Right forelimb (tissue), 1 donor: ENCODE data around the gene MSL1.
"Not testable (repeated sequence)": the region's sequence is repeated elsewhere in the genome, so short reads cannot be mapped to it uniquely, and the experiment has no call there.

Source experiments
- DNase-seq: peaks from one replicate; pipeline ENCODE4 v3.0.0-alpha.2; 2018

MSL1 gene

DNA sequence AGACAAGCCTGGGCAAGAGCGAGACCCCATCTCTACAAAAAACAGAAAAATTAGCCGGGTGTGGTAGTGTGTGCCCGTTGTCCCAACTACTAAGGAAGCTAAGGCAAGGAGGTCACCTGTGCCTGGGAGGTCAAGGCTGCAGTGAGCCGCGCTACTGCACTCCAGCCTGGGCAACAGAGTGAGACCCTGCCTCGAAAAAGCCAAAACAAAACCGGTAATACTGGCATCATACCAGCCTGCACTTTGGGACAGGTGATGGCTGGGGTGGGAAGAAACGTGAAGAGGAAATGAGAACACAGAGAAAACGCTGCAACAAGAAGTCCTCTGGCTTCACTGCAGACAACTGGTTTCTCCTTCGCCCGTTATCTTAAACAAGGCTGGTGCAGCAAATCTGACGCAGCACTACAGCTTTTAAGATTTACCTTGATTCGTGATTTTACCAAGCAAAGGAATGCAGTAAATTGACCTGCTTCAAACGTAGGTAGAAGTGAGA, 17.8 kb downstream of the MSL1 start:
- no peak for DNase-seq

DNA sequence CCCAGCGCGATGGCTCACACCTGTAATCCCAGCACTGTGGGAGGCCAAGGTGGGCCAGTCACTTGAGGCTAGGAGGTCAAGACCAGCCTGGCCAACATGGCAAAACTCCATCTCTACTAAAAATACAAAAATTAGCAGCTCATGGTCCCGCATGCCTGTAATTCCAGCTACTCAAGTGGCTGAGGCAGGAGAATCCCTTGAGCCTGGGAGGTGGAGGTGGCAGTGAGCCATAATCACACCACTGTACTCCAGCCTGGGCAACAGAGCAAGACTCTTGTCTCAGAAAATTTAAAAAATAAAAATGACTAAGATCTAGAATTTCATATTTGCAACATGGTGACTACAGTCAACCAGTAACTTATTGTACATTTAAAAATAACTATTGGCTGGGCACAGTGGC, 21.4 kb downstream of the MSL1 start:
- not testable (repeated sequence) for DNase-seq

DNA sequence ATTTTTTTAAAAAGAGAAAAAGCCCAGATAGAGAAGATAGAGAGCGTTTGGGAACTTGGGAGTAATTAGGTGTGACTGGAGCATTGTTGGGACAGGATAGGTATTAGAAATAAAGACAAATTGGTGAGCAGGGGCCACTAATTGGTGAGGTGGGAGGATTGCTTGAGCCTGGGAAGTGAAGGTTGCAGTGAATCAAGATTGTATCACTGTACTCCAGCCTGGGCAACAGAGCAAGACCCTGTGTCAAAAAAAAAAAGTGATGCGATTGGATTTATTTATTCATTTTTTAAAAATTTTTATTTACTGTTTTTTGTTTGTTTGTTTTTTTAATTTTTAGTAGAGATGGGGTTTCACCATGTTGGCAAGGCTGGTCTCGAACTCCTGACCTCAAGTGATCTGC, 23.7 kb downstream of the MSL1 start:
- DNase-seq = no peak

DNA sequence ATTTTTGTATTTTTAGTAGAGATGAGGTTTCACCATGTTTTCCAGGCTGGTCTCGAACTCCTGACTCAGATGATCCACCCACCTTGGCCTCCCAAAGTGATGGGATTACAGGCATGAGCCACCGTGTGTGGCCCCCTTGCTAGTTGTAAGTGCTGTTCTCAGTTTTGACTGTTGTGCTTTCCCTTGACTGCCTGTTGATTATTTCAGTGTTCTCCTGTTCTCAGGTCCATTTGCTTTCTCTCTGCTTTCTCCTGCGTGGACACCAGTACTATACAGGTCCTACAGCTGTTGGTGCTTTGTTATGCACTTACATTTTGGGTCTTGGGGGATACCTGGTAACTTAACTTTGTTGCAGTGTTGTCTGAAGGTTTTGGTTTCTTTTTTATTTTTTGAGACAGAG, 26.8 kb downstream of the MSL1 start:
- no peak for DNase-seq

DNA sequence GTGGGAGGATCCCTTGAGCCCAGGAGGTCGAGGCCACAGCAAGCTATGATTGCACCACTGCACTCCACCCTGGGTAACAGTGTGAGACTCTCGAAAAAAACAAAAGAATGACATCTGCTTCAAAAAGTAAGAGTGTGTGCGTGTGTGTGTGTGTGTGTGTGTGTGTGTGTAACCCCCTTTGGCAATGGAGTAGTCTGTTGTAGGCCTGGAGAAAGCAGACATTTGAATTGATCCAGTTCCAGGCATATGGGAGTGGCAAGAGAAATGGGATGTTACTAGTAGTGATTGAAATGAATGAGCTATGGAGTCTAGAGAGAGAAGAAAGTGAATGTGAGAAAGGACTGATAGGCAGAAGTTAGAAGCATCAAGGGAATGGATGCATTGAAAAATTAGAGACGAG, 28.5 kb downstream of the MSL1 start:
- no peak for DNase-seq

DNA sequence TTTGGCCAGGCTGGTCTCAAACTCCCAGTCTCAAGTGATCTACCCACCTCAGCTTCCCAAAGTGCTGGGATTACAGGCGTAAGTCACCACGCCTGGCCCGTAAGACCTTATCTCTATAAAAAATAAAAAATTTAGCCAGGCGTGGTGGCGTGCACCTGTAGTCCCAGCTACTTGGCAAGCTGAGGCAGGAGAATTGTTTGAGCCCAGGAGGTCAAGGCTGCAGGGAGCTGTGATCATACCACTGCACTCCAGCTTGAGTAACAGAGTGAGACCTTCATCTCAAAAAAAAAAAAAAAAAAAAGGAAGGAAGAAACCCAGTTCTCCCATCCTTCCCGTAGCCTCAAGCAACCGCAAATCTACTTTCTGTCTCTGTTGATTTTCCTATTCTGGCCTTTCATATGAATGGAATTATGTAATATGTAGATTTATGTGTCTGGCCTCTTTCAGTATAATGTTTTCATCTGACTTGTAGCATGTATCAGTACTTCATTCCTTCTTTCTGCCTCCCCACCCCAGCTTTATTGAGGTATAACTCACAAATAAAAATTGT, 29.7 kb downstream of the MSL1 start:
- DNase-seq = no peak

DNA sequence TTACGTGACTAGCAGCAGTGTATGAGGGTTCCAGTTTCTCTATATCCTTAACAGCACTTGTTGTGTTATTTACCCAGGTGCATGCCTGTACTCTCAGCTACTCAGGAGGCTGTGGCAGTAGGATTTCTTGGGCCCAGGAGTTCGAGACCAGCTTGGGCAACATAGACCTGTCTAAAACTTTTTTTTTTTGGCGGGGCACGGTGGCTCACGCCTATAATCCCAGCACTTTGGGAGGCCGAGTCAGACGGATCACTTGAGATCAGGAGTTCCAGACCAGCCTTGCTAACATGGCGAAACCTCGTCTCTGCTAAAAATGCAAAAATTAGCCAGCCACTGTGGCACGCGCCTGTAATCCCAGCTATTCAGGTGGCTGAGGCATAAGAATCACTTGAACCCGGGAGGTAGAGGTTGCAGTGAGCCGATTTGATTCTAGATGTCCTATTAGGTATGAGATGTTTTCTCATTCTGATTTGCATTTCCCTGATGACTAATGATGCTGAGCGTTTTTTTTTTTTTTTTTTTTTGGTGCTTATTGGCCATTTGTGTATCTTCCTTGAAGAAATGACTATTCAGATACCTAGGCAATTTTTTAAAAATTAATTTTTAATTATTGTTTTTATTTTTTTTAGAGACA, 31.9 kb downstream of the MSL1 start:
- no peak for DNase-seq

DNA sequence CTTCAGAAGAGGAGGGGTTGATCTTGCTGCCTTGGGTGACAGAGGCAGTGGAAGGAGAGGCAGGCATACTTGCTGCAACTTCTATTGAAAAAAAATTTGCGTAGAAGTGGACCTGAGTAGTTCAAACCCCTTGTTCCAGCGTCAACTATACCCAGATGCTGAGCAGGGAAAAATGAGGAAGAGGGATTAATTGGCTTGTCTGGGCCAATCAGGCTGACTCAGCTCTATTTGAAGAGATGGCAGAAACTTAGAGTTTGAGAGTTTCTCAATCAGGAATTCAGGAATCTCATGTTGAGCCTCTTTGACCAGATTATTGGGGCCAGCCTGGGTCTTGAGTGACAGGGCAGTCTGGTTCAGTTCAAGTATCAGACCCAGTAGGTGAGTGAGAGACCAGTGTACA, 36.2 kb downstream of the MSL1 start:
- DNase-seq = no peak

DNA sequence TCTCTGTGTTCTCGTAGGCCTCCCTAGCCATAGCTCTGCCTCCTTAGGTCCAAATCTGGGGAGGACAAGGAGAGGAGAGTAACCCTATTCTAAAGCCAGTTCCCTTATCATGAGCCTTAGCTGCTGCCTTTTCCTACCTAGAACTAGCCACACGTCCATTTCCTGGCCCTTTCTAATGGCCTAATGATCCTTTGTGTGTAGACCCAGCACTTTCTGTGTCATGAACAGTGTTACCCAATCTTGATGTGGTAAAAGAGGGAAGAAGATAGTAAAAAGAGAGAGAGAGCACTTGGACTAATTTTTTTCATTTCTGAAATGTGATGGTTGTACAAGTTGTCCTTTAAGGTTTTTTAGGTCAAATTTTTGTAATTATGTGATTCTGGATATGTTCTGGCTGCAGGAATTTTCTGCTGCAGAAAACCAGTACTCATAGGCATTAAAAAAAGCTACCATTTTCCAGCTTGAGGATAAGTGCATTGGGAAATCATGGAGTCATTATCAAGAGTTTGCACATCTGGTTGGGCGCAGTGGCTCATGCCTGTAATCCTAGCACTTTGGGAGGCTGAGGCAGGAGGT, 36.8 kb downstream of the MSL1 start:
- DNase-seq = no peak

DNA sequence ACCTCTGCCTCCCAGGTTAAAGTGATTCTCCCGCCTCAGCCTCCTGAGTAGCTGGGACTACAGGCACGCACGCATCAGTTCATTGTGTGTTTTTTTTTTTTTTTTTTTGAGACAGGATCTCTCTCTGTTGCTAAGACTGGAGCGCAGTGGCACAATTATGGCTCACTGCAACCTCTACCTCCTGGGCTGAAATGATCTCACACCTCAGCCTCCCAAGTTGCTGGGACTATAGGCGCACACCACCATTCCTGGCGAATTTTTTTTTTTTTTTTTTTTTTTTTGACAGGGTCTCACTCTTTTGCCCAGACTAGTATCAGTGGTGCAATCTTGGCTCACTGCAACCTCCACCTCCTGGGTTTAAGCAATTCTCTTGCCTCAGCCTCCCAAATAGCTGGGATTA, 37.7 kb downstream of the MSL1 start:
- DNase-seq = no peak

DNA sequence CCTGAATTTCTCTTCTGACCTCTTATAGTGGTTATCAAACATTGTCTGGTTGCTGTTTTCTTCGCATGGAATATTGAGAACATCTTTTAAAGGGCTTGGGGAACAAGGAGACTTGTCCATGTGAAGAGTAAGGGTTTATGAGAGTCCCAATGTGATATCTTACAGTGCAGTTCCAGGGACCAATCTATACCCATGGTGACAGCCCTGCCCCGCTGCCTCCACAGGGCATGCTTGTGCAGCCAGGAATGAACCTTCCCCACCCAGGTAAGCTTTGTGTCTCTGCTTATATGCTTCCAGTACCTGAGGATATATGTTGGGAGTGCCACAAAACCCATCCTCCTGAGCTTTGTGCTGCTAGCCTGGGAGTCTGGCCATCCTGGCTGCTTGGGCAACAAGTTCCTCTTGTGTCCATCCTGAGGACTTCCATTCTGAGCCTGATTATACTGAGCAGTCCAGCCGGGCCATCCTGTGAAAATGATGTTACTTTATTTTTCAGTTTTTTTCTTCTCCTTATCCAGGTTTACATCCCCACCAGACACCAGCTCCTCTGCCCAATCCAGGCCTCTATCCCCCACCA, 46.0 kb downstream of the MSL1 start:
- DNase-seq = no peak

DNA sequence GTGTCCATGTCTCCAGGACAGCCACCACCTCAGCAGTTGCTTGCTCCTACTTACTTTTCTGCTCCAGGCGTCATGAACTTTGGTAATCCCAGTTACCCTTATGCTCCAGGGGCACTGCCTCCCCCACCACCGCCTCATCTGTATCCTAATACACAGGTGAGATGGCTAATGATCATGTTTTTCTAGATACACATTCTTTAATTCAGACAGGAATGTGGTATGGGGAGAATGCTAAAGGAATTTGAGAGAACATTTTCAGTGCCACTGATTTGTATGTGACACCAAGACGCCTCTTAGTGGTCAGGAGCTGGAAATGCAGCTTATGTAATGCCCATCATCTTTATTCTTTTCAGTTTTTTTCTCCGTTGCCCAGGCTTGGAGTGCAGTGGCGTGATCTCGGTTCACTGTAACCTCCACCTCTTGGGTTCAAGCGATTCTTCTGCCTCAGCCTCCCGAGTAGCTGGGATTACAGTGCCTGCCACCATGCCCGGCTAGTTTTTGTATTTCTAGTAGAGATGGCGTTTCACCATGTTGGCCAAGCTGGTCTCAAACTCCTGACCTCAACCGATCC, 46.6 kb downstream of the MSL1 start:
- DNase-seq = no peak

DNA sequence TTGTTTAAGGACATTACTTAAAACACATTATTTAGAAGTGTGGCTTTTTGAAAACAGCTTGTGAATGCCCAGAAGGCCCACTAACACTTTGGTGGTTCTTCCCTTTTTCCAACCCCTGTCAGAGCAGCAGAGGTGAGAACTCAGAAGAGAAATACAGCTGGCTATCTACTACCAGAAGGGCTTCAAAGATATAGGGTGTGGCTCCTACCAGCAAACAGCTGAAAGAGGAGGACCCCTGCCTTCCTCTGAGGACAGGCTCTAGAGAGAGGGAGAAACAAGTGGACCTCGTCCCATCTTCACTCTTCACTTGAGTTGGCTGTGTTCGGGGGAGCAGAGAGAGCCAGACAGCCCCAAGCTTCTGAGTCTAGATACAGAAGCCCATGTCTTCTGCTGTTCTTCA, 48.6 kb downstream of the MSL1 start:
- no peak for DNase-seq

DNA sequence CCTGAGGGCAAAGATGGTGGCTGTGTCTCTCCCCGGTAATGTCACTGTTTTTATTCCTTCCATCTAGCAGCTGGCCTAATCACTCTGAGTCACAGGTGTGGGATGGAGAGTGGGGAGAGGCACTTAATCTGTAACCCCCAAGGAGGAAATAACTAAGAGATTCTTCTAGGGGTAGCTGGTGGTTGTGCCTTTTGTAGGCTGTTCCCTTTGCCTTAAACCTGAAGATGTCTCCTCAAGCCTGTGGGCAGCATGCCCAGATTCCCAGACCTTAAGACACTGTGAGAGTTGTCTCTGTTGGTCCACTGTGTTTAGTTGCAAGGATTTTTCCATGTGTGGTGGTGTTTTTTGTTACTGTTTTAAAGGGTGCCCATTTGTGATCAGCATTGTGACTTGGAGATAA, 50.0 kb downstream of the MSL1 start:
- no peak for DNase-seq

DNA sequence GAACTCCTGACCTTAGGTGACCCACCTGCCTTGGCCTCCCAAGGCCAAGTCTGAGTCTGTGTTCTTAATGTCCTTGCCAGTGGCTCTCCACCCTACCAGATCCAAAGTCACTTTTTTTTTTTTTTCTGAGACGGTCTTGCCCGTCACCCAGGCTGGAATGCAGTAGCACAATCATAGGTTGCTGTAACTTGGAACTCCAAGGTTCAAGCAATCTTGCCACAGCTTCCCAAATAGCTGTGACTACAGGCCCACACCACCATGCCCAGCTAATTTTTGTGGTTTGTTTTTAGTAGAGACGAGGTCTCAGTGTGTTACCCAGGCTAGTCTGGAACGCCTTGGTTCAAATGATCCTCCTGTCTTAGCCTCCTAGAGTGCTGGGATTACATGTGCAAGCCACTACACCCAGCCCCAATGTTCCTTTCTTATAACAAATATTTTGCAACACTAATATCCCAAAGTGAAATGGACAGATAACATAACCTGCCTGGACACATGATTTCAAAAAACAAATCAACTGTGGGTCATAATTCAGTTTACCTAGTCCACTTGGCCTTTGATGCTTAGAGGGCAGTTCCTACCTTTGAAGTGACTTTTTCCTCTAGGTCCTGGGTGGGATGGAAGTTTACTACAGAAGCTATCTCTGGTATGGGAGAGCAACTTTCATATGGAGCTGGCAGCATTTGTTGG, 51.5 kb downstream of the MSL1 start:
- DNase-seq = no peak

DNA sequence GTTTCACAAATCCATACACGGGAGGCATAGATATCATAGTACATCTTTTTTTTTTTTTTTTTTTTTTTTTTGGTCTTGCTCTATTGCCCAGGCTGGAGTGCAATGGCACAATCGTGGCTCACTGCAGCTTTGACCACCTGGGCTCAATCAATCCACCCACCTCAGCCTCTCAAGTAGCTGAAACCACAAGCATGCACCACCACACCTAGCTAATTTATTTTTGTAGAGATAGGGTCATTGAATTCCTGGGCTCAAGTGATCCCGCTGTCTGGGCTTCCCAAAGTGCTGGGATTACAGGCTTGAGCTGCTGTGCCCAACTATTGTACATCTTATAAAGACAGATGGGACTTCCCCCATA, 52.0 kb downstream of the MSL1 start:
- no peak for DNase-seq

DNA sequence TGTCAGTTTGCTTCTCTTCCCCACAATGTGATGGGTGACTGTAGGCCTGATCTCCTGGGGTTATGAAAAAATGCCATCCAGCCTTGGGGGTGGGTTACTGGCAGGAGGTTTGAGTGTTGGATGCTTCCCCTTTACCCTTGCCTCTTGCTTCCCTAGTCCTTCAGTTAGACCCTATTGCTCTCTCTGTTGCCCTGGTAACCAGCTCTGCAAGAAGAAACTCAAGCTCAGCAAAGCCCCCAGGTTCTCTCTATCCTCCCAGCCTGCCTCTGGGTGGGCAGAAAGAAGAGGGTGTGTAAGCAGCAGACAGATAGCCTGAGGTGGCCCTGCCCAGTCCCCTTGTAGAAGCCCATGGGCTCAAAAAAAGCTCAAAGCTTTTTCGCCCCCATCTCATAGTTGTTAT, 52.7 kb downstream of the MSL1 start:
- no peak for DNase-seq

DNA sequence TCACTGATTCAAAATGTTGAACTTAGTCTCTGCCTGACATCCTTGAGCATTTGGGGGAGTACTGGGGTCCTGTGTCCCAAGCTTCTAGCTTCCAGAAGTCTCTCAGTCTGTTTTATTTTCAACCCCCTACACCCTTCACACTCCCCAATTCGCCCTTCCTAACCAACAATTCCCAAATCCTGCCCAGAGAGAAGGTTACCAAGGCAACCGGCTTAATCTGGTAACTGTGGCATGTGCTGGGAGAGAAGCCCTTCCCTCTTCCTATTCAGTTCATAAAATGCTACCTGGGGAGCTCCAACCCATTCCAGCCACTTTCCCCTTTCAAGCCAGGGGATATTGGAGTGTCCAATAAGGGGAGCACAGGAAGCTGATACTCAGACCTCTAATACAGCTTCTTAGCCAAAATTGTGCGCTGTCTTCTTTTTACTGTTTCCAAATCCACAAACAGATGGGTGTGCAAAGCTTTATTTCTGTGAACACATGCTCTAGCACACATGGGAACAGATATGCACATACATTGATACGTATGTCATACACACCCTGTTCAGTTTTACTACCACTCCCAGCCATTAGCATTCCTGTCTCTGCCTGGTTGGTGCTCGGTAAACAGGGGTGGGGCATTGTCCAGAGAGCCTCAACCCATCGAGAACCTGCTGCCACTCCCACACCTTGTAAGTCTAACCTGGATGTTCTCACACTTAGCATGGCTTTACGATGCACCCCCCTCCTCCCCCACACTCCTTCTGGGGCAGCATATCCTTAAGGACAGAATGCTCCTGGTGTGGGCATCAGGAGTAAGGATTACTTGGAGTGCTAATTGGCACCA, 54.4 kb downstream of the MSL1 start:
- no peak for DNase-seq

DNA sequence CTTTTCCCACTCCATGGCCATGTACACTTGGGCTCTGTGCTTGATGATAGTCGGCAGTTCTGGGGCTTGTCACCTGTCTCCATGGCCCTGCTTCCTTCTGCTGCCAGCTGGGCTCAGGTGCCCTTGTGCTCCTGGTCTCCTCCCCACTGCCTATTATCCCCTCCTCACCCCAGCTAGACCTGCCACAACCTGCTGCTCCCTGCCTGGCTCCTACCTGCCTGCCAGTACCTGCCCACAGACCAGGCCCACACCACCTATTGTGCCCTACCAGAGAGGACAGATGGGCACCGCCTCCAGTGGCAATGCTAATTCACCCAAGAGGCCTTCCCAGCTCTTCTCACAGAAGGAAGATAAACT, 55.0 kb downstream of the MSL1 start:
- DNase-seq = no peak

DNA sequence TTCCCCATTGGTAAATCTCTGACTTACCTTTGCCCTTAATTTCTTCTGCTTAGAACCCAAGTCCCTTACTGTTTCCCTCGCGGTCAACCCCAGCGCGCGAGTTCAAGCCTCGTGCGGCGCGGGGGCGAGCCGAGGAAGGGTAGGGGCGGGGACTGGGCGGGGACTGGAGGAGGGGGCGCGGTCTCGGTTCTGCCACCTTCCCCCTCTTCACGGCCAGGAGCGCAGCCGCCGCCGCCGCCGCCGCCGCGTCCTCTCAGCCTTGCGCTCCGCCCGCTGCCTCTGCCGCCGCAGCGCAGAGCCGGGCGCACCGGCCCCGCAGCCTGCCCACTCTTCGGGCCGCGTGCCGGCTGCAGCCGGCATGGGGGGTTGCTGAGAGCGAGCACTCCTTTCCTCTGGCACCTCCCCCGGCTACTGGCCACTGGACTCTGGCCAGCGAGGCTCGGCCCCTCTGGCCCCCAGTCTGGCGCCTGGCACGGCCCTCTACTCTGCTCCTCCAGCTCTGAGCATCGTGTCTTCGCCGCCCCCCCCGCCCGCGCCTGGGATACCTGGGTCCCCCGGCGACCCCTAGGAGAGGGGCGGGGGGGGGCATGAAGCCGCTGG, 55.6 kb downstream of the MSL1 start, which contains the start of gene RAPGEFL1:
Gene RAPGEFL1, plus strand, starts transcription at position 196 of the 600 bp plus-strand sequence. Its CDS starts 392 bp downstream, at position 588.
- peak; percentile 82 for DNase-seq

DNA sequence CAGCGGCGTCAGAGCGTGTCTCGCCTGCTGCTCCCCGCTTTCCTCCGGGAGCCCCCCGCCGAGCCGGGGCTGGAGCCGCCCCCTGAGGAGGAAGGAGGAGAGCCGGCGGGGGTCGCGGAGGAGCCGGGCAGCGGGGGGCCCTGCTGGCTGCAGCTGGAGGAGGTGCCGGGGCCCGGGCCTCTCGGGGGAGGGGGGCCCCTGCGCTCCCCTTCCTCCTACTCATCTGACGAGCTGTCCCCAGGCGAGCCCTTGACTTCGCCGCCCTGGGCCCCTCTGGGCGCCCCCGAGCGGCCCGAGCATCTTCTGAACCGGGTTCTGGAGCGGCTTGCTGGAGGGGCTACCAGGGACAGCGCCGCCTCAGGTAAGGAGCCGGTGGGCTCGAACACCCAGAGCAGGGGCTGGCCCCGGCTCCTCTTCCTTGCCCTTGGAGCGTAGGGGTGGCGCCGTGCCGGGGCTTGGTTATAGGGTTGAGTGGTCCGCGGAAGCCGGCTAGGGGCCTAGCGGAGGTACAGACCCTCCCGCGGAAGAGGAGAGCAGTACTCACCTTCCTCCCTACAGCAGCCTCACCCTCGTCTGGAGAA, 56.3 kb downstream of the MSL1 start:
- no peak for DNase-seq

DNA sequence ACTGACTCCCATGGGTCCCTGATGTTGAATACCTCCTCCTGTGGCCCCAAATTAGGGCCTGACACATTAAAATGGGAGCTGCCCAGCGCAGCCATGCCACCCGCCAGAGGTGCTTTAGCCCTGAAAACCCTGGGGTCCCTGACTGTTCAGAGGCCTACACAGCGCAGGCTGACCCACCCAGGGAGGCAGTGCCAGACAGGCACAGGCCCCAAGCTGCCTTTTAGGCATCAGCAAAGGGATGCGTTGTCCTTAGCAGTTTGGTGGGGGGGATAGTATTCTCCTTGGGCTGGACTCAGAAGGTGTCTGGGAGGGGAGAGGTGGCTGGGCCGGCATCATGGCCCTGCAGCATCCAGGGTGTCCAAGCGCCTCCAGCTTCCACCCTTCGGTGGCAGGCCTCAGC, 56.9 kb downstream of the MSL1 start:
- DNase-seq = no peak
